Parathyroid adenoma (tissue), 2 donors: ENCODE measurements around the gene HOXA9.

Source experiments
- H2AFZ ChIP-seq: fragments of 300-600 bp; sonication (generic); one replicate; pipeline ENCODE4 v1.7.0; 2017; ENCODE audit warnings: antibody characterized with exemption, mild to moderate bottlenecking
- H3K27ac ChIP-seq: fragments of 300-600 bp; sonication (generic); one replicate; pipeline ENCODE4 v1.7.0; 2017
- H3K27me3 ChIP-seq: fragments of 300-600 bp; sonication (generic); one replicate; pipeline ENCODE4 v1.7.0; 2017; ENCODE audit warnings: low read length; ENCODE audit not compliant: control insufficient read depth, insufficient read depth
- H3K36me3 ChIP-seq: fragments of 300-600 bp; sonication (generic); one replicate; pipeline ENCODE4 v1.7.0; 2017; ENCODE audit warnings: low read length; ENCODE audit not compliant: control insufficient read depth, insufficient read depth
- H3K4me1 ChIP-seq: fragments of 300-600 bp; sonication (generic); one replicate; pipeline ENCODE4 v1.7.0; 2017; ENCODE audit warnings: control low read depth
- H3K4me2 ChIP-seq: fragments of 300-600 bp; sonication (generic); one replicate; pipeline ENCODE4 v1.7.0; 2017; ENCODE audit warnings: low read length
- H3K4me3 ChIP-seq: fragments of 300-600 bp; sonication (generic); one replicate; pipeline ENCODE4 v1.7.0; 2017; ENCODE audit warnings: low read depth, low read length
- H3K79me2 ChIP-seq: fragments of 300-600 bp; sonication (generic); one replicate; pipeline ENCODE4 v1.7.0; 2017; ENCODE audit warnings: control low read depth
- H3K9ac ChIP-seq: fragments of 300-600 bp; sonication (generic); one replicate; pipeline ENCODE4 v1.7.0; 2017; ENCODE audit warnings: mild to moderate bottlenecking
- H3K9me3 ChIP-seq: fragments of 300-600 bp; sonication (generic); one replicate; pipeline ENCODE4 v1.7.0; 2017; ENCODE audit warnings: low read length; ENCODE audit not compliant: control insufficient read depth
- CTCF ChIP-seq: fragments of 300-600 bp; sonication (generic); IDR thresholded peaks from one replicate; pipeline ENCODE4 v1.7.0; 2017; ENCODE audit warnings: antibody characterized with exemption, mild to moderate bottlenecking
- donor health status: primary hyperparathyroidism.

Gene HOXA9

GRCh38 chr7:27175626-27176523, 10.5 kb upstream of the HOXA9 start:
- Histone ChIP-seq H3K4me2 (no peak overlapping the region), H3K9me3 (no peaks in the 10 kb centered on the region), H2AFZ (no peak overlapping the region), H3K36me3 (no peaks in the 10 kb centered on the region), H3K79me2 (no peaks in the 10 kb centered on the region), H3K27me3 (peaks cover 43% of the 10 kb centered on the region), H3K4me1 (no peaks in the 10 kb centered on the region), H3K9ac (no peak overlapping the region), H3K27ac (no peak overlapping the region), H3K4me3 (no peak overlapping the region)
- no peak for TF ChIP-seq CTCF

GRCh38 chr7:27174874-27175625, 9.7 kb upstream of the HOXA9 start:
- H3K27me3 ChIP-seq, result peaks cover 40% of the 10 kb centered on the region
- H3K9ac ChIP-seq, result no peak overlapping the region
- no peaks in the 10 kb centered on the region for H3K36me3 ChIP-seq
- no peaks in the 10 kb centered on the region for H3K79me2 ChIP-seq
- no peaks in the 10 kb centered on the region for H3K9me3 ChIP-seq
- H3K4me3 ChIP-seq, result no peak overlapping the region
- H3K4me1 ChIP-seq, result no peaks in the 10 kb centered on the region
- H3K4me2 ChIP-seq, result no peak overlapping the region
- no peak overlapping the region for H3K27ac ChIP-seq
- no peak for TF ChIP-seq CTCF
- no peak overlapping the region for H2AFZ ChIP-seq

GRCh38 chr7:27173956-27174873, 8.9 kb upstream of the HOXA9 start, which contains the start of gene HOXA10:
Gene HOXA10 (minus strand): TSS chr7:27174320. CDS start chr7:27174306, 14 bp downstream.
- Histone ChIP-seq H3K4me1 (no peaks in the 10 kb centered on the region), H3K4me3 (no peak within 1 kb of the TSS), H3K4me2 (peak within 1 kb of the TSS; percentile 44), H3K9ac (no peak within 1 kb of the TSS), H3K27ac (no peak within 1 kb of the TSS), H3K9me3 (no peaks in the 10 kb centered on the region), H3K36me3 (no peaks in the 10 kb centered on the region), H2AFZ (no peak within 1 kb of the TSS), H3K79me2 (no peaks in the 10 kb centered on the region), H3K27me3 (peaks cover 44% of the 10 kb centered on the region)
- TF ChIP-seq CTCF, result no peak

GRCh38 chr7:27173511-27173955, 8.2 kb upstream of the HOXA9 start:
- H3K27me3 ChIP-seq, result peaks cover 46% of the 10 kb centered on the region

More at GRCh38 chr7:27173511-27173955, 8.2 kb upstream of the HOXA9 start:
- H2AFZ ChIP-seq, result no peak overlapping the region
- H3K9me3 ChIP-seq, result no peaks in the 10 kb centered on the region
- H3K79me2 ChIP-seq, result no peaks in the 10 kb centered on the region
- no peak overlapping the region for H3K27ac ChIP-seq
- no peaks in the 10 kb centered on the region for H3K36me3 ChIP-seq
- peak overlapping the region; percentile 44 for H3K4me2 ChIP-seq
- no peak for TF ChIP-seq CTCF
- no peaks in the 10 kb centered on the region for H3K4me1 ChIP-seq
- no peak overlapping the region for H3K9ac ChIP-seq
- H3K4me3 ChIP-seq, result no peak overlapping the region
